WI38 (cell line): ENCODE measurements around the gene SCUBE3.

ENCODE experiments used
- H3K4me3 ChIP-seq: 2 replicates; pipeline ENCODE4 v1.5.1; 2011; ENCODE audit warnings: low read depth, mild to moderate bottlenecking, control low read depth, low read length
- TF ChIP-seq, protein P1 (sequence below): IDR thresholded peaks from 2 replicates; pipeline ENCODE4 v1.5.1; 2012; ENCODE audit warnings: low read depth, mild to moderate bottlenecking, control low read depth, low read length

The SCUBE3 gene

DNA sequence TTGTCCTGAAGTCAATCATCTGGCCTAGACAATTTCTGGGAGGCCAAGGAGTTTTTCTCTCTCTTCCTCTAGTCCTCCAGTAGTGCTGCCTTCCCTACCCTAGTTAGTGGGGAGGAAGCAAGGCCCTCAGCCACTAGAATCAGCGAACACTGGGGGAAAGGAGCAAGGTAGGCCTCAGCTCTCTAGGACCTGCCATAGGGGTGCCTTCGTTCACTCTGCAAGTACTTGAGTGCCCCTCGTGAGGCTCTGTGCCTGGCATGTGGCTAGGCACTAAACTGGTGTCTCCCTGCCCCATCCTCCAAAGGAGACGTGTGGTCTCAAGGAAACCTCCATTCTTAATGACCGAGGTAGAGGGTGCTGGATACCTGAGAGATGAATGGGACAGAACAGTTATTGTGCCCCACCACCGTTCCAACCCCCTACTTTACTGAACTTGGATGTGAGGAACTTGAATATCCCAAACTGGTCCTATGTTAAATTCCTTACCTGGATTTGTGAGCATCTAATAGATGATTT, 84.9 kb downstream of the SCUBE3 start:
- H3K4me3 ChIP-seq = no peak overlapping the region
- TF ChIP-seq, protein P1, sequence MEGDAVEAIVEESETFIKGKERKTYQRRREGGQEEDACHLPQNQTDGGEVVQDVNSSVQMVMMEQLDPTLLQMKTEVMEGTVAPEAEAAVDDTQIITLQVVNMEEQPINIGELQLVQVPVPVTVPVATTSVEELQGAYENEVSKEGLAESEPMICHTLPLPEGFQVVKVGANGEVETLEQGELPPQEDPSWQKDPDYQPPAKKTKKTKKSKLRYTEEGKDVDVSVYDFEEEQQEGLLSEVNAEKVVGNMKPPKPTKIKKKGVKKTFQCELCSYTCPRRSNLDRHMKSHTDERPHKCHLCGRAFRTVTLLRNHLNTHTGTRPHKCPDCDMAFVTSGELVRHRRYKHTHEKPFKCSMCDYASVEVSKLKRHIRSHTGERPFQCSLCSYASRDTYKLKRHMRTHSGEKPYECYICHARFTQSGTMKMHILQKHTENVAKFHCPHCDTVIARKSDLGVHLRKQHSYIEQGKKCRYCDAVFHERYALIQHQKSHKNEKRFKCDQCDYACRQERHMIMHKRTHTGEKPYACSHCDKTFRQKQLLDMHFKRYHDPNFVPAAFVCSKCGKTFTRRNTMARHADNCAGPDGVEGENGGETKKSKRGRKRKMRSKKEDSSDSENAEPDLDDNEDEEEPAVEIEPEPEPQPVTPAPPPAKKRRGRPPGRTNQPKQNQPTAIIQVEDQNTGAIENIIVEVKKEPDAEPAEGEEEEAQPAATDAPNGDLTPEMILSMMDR = no peak

DNA sequence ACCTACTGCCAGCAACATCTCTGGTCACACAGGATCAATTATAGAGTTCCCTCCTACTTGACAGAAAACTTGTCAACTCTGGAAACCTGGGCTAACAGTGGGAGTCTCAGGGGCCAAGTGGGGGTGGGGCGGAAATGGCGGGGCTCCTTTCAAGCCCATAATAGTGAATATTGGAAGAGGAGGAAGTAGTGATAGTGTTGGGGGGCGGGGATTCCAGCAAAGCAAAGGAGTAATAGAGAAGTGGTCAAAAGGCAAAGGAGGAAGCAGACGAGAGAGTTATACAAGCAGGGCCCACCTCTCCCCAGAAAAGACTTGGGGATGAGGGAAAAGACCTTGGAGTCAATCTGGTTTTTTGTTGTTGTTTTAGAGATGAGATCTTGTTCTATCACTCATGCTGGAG, 85.9 kb downstream of the SCUBE3 start:
- no peak overlapping the region for H3K4me3 ChIP-seq
- TF ChIP-seq, protein P1 = no peak

DNA sequence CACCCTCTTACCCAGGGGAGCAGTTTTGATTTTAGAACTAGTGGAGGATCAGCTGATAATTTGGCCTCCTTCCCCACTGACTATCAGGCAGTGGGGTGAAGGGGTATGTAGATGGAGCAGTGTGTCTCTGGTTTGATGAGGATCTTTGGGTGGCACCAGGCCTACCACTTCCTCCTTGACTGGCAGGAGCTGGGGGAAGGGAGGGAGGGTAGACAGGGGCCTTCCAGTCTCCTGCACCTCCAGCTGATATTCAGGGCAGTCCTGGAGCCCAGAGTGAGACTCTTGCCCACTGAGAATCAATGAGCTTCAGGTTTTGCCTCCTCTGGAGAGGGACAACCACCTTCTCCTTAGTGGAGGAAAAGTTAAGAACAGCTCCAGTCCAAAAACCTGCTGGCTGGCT, 87.1 kb downstream of the SCUBE3 start:
- TF ChIP-seq, protein P1 = no peak
- H3K4me3 ChIP-seq = no peak overlapping the region
